Fibroblast of the conjunctiva (primary cell): ENCODE measurements around the gene SH3BGRL2.

Experiments
- DNase-seq: peaks from one replicate; pipeline ENCODE4 v3.0.0-alpha.2; 2010; ENCODE audit warnings: low read depth

Gene SH3BGRL2

GRCh38 chr6:79630883-79631692 is at the start of gene SH3BGRL2:
TSS of gene SH3BGRL2 (plus strand) at chr6:79631329. CDS start at chr6:79631462, 133 bp downstream.
- DNase-seq: peak; percentile 12

- DNase-seq: no peak
Observed at GRCh38 chr6:79584332-79584731, 46.8 kb upstream of the SH3BGRL2 start.

GRCh38 chr6:79586548-79586947 is 44.6 kb upstream of the SH3BGRL2 start:
- DNase-seq: no peak

DNA sequence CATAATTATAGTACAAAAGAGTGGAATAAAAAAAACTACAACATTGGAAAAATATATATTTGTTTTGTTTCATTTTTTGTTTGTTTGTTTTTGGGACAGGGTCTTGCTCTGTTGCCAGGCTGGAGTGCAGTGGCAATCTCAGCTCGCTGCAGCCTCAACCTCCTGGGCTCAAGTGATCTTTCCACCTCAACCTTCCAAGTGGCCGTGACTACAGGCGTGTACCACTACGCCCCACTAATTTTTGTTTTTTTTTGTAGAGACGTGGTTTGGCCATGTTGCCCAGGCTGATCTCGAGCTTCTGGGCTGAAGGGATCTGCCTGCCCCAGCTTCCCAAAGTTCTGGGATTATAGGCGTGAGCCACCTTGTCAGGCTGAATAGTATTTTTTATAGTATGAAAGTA is 41.4 kb upstream of the SH3BGRL2 start:
- no peak for DNase-seq

GRCh38 chr6:79597155-79597554 is 34.0 kb upstream of the SH3BGRL2 start:
- DNase-seq: no peak

GRCh38 chr6:79598012-79598411 is 33.1 kb upstream of the SH3BGRL2 start:
- no peak for DNase-seq

DNA sequence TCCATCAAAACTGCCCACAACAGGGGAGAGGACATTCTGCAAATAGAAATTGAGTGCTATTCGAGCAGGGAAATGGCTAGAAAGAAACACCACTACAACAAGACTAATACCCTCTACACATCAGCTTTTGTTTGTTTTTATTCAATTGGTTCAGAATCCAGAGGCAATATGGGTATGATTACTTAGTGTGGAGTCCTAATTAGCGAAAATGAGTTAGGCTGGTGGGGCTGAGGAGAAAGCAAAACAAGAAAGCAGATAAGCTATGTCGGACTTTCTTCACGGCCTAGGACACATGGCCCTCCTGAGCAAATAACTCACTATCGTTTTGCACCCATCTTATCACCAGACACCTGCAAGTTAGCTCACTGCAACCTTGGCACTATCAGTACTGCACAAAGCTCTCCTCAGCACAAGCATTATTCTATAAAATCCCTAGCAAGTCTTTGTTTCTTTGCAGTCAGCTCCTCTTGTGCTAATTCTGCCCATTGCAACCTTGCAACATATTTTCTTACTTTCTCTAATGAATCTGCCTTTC is 31.3 kb upstream of the SH3BGRL2 start:
- DNase-seq: no peak

- DNase-seq: no peak
Observed at GRCh38 chr6:79600313-79600712, 30.8 kb upstream of the SH3BGRL2 start.

DNA sequence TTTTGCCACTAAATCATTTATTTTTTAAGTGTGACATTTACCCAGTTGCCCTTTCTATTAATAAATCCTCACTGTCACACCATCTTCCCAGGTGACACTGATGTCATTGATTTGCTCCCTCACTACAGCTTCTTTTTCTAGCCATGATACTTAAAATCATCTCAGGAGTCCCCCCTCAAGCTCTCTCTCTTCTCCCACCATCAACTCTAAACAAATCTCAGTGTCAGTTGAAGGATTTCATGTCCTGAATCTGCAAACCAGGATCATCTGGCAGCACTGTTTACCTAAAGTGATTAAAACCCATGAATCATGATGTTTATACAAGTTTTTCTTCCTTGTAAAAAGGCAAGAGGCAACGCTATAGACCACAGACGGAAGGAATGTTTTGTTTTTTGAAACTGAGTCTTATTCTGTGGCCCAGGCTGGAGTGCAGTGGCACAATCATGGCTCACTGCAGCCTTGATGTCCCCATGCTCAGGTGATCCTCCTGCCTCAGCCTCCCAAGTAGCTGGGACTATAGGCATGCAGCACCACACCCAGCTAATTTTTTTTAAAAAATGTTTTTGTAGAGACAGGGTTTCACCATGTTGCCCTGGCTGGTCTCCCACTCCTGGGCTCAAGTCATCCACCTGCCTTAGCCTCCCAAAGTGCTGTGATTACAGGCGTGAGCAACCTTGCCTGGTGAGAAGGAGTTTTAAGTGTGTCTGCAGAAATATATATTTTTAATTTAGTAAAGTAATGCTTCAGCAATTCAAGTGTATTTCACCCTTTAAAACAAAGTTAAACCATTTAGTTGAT is 30.1 kb upstream of the SH3BGRL2 start:
- peak; percentile 12 for DNase-seq

- DNase-seq: no peak
Observed at GRCh38 chr6:79602859-79603258, 28.3 kb upstream of the SH3BGRL2 start.

- no peak for DNase-seq
Observed at GRCh38 chr6:79604583-79605037, 26.5 kb upstream of the SH3BGRL2 start.

DNA sequence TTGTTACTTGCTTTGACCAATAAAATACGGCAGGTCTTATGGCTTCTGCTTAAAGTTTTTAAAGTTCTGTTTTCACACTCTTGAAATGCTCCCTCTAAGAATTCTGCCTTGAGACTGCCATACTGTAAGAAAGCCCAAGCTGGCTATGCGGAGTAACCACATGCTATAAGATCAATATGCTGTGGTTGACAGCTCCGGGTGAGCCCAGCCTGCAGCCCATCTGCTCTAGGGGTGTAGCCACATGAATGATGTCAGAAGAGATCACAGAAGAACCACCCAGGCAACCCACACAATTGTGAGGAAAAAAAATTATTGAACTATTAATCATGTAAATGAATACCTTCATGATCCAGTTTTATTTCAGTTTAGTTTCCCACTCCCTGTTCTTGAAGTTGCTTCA is 26.1 kb upstream of the SH3BGRL2 start:
- no peak for DNase-seq

DNA sequence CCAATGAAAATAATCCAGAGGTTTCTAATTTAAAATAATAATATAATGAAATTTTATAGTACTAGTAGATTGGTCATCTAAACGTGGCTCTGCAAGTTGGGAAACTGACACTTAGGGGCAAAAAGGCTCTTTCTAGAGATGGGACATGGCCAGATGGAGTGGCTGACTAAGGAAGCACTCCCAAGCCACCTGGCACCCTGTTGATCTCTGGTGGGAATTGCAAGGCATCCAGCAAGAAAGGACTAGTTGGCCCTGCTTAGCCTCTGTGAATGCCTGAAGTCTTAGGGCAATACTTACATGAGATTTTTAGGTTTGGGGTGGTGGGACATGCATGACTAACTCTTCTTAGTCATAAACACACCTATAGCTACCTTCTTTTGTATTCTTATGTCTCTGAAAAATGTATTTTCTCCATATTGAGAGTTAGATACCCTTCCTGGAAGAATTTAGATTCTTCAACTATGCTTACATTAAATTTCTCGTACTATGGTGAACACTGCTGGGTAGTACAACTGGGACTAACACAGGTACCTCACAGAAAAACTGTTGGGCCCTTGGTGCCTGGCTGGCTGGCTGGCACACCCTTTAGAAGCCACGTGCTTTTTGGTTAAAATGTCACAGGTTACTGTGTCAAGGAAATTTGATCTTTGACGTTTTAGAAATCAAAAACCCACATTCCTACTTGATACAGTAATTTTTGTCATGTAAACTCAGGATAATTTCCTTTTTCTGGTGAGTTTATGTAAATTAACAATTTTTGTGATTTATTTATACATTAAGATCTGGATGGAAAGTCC is 25.0 kb upstream of the SH3BGRL2 start:
- no peak for DNase-seq

- DNase-seq: no peak
Observed at GRCh38 chr6:79607000-79607399, 24.1 kb upstream of the SH3BGRL2 start.

- DNase-seq: no peak
Observed at GRCh38 chr6:79608334-79609224, 22.6 kb upstream of the SH3BGRL2 start.

GRCh38 chr6:79609225-79609595 is 21.9 kb upstream of the SH3BGRL2 start:
- DNase-seq: no peak

DNA sequence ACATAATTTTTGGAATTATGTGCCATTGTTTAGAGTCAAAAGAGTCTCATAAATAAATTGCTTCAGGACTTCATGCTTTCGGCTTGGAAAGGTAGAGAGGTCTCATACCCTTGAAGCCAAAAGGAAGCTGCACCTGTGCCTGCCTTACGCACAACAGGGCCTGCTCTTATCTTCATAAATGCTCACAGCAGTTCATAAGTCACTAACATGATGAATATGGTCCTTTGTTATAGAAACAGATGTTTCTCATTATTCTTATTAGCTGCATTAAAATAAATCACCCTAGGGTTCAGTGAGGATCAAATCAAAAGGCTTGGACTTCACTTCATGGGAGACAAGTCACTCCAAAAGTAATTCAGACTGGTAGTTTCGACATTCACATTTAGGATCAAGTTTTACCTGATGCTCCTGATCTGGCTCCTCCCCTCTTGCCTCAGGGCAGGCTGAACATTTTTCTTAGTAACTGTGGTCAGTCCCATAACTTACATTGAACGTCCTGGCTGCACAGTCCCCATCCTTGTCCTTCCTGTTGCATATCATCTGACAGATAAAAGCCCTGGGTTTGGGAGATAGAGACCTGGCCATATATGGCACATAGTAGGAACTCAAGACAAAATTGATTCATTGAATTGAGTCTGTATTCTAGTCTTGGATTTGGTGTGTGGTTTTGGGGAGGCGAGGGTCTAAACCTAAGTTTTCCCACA is 20.7 kb upstream of the SH3BGRL2 start:
- no peak for DNase-seq

- DNase-seq: no peak
Observed at GRCh38 chr6:79612457-79612856, 18.7 kb upstream of the SH3BGRL2 start.

DNA sequence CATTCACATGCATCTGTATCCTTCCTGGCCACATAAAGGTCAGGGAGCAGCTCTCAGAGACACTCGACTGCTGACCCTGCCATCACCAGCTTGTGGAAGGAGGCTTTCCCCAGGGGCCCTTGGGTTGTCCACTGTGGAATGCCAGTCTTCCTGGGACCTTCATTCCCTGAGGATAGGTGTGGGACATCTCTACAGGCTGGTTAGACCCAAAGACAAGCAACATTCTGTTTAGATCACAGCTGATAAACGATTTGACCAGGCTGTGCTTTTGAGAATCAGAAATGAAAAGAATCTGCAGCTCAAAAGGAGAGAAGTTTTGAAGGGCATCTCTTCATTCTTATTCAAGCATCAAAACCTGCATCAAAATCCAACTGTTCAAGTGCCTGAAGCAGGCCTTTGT is 18.2 kb upstream of the SH3BGRL2 start:
- no peak for DNase-seq

GRCh38 chr6:79613912-79614311 is 17.2 kb upstream of the SH3BGRL2 start:
- DNase-seq: no peak
